Stomach (tissue), 4 donors: ENCODE results near the gene PROSER3.

Experiments
- CTCF ChIP-seq, 7 experiments: fragments of 450-650 bp in 4 of 7; fragments of 200-600 bp in 3 of 7; sonication (generic) in 3 of 7; IDR thresholded peaks; one replicate each; pipeline ENCODE4 v1.5.1; 2016 to 2019; ENCODE audit warnings: antibody characterized with exemption in 7 of 7, control low read depth in 2 of 7, mild to moderate bottlenecking in 1 of 7
- POLR2A ChIP-seq, 4 donors: fragments of 450-650 bp; IDR thresholded peaks; one replicate each; pipeline ENCODE4 v1.6.1; 2016; ENCODE audit warnings: antibody characterized with exemption in 4 of 4, control low read depth in 2 of 4, mild to moderate bottlenecking in 1 of 4, moderate library complexity in 1 of 4

- TF ChIP-seq POLR2A (IDR thresholded peaks at IDR 0.05) (no peak), CTCF (IDR thresholded peaks at IDR 0.05) (no peak)
Measured at GRCh38 chr19:35708391-35708790, 49.6 kb upstream of the PROSER3 start.
